SK-N-SH treated with all-trans-retinoic acid at 6 μM for 48 hours (cell line): ENCODE data around the gene CPLANE2.

Experiments
- OSR1 ChIP-seq: fragments of 250-450 bp; sonication (Bioruptor Pico); IDR thresholded peaks from 2 replicates; pipeline ENCODE4 v1.8.0; 2022; ENCODE audit warnings: moderate library complexity, mild to moderate bottlenecking, inconsistent platforms
- TCF4 ChIP-seq: fragments of 250-450 bp; sonication (Bioruptor Pico); IDR thresholded peaks from 2 replicates; pipeline ENCODE4 v1.8.0; 2021; ENCODE audit warnings: mild to moderate bottlenecking, moderate library complexity, borderline replicate concordance

- no peak for TF ChIP-seq TCF4
- no peak for TF ChIP-seq OSR1 (CRISPR knock-in tag)
These were observed 53.0 kb downstream of the CPLANE2 start for GRCh38 chr1:16183765-16184556.
